ENCODE data around the gene DENND1A.
"Not testable (repeated sequence)": the region's sequence is repeated elsewhere in the genome, so short reads cannot be mapped to it uniquely, and the experiment has no call there.

The DENND1A gene

GRCh38 chr9:123445981-123446610, 483.8 kb downstream of the DENND1A start:
- DNase-seq, result no peak

- DNase-seq, result no peak
These were observed 484.8 kb downstream of the DENND1A start for GRCh38 chr9:123445116-123445515.

- DNase-seq, result no peak
These were observed 488.2 kb downstream of the DENND1A start for GRCh38 chr9:123441769-123442168.

- no peak for DNase-seq
These were observed 489.7 kb downstream of the DENND1A start for GRCh38 chr9:123440256-123440655.

DNA sequence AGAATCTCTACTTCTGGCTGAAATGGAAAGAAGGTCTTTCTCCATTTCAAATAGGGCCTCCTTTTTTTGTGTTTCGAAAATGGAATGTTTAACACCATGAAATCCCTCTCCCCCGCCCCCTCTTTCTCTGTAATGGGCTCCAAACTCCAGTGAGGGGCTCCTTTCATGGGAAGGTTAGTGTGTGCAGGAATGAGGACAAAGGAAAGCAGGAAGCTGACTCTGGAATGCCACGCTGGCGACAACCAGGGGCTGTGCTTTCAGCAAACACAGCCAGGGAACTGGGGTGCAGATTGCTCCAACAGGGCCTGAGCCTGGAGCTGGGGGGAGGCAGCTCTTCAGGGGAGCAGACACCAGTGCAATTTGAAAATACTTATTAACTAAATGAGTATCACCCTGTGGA, 491.1 kb downstream of the DENND1A start:
- DNase-seq, result no peak

DNA sequence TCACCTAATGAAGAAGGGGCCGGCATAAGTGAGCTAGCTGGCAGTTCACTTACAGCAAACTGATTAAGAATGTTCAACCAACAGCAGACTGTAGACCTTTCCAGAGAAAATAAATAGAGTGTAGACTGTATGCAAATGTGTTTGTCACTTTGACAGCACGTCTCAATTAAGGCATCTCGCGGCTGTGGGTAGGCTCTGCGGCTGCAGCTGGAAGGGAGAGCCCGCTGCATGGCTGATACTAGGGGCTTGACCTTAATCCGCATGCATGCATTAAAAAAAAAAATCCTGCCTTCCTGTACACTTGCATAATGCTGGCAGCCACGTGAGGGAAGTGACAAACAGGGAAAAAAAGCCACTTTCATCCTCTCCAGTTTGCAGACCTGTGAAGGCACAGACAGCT, 491.6 kb downstream of the DENND1A start:
- no peak for DNase-seq

DNA sequence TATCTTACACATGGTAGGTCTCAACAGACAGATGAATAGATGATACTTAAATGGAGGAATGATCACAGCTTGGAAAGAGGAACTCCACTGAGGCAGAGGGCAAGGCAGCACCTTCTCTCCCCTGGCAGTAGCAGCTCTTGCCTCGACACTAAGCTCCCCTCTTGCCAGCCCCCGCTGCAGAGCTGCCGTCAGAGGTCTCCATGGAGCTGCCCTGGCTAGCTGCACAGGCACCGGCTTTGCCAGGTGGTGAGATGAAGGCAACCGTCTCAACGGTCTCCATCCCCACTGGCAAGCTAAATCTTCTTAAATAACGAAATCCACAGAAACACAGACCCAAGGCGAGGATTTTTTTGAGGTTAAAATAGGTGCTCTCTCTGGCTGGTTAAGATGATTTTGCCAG, 492.7 kb downstream of the DENND1A start:
- no peak for DNase-seq

DNA sequence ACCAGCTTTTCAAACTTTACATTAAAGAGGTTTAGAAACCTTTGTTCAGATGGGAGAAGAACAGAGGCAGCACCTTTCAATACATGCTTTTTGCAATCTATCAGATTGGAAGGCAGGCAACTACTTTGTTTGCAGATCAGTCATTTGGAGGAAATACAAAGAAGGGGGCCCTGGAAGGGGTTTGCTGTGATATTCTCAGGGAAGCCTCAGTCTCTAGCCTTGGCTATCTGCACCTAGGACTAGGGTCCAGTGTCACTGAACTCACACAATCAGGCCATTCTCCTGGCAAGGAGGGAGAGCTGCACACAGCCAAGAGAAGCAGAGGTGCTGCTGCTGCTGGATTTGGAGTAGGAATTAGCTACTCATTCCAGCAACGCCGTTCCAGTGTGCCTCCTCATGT, 494.5 kb downstream of the DENND1A start:
- no peak for DNase-seq

GRCh38 chr9:123434619-123435240, 495.2 kb downstream of the DENND1A start:
- DNase-seq, result no peak

DNA sequence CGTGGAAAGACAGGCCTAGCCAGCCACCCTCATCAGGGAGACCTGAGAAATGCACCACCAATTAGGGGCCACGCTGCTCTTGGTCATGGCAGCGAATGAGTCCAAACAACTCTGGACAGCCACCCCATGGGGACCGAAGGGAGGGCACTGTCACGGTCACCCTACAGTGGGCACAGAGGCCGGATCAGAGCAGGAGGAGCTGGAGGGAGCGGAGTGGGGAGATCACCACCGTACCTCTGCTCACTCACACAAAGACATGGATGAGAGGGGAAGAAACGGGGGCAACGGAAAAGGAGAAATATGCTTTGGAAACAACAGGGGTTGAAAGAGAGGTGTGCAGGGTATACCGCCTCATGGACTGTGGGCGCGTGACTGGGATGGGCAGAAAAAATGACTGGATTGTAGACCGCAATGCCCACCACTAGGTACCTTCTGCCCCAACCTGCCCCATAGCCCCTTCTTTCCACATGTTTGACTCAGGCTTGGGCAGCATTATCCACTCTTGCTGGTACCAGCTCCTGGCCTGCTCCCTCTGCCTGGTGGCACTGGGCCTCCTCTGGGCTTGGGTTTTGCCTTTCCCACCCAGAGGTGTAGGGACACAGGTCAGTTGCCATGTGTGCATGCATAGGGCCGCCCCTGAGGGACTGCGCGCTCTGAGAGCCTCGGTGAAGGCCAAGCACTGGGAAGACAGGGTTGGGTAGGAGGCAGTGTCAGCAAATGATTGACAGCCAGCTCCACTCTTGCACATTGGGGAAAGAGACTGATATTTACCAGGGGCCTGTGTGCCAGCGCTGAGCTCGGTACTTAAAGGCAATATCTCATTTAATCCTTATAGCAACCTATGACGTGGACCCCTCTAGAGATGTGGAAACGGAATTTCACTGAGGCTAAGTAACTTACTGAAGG, 497.3 kb downstream of the DENND1A start:
- DNase-seq, result no peak

- no peak for DNase-seq
These were observed 498.3 kb downstream of the DENND1A start for GRCh38 chr9:123431581-123431980.

DNA sequence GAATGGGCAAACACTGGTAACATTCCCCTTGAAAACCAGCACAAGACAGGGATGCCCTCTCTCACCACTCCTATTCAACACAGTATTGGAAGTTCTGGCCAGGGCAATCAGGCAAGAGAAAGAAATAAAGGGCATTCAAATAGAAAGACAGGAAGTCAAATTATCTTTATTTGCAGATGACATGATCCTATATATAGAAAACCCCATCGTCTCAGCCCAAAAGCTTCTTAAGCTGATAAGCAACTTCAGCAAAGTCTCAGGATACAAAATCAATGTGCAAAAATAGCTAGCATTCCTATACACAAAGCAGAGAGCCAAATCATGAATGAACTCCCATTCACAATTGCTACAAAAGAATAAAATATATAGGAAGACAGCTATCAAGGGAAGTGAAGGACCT, 501.5 kb downstream of the DENND1A start:
- DNase-seq, result not testable (repeated sequence)

DNA sequence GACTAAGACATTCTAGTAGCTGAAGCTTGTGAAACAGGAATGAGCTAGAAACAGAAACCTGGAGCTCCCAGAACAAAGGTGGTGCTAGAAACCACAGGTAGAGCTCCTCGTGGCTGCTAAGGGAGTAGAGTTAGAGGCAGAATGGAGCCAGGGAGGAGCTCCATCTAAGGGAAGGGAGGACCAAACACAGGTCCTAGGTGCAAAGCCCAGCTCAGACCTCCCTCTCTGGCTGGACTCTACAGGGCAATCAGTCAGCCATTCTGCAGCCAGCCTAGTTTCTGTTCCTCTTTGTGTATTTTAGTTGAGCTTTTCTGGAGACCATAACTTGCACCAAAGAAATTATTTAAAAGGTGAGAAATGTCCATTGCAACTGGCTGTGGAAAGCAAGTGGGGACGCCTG, 503.5 kb downstream of the DENND1A start:
- no peak for DNase-seq

DNA sequence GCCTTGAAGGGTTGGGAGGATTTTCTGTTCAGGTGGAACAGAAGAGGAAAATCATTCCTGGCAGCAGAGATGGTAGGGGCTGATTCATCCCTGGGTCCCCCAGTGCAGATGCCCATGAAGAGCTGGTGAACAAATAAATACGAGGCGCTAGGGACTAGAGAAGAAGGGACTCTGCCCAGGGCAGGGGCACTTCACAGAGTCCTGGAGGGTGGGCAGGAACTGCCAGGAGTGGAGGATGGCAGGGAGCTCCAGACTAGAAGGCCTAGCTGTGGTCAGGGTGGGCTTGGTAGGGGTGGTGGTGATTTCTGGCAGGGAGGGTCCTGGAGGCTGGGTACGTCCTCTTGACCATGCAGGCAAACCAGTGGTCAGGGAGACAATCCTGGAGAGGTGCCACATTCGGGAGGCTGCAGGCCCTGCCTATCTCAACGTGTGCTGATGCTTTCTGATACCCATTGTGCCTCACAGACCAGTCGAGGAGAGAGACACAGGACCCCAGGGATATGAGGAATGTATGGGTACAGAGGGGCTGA, 504.0 kb downstream of the DENND1A start:
- DNase-seq, result no peak

GRCh38 chr9:123425261-123425821, 504.6 kb downstream of the DENND1A start:
- DNase-seq, result no peak

DNA sequence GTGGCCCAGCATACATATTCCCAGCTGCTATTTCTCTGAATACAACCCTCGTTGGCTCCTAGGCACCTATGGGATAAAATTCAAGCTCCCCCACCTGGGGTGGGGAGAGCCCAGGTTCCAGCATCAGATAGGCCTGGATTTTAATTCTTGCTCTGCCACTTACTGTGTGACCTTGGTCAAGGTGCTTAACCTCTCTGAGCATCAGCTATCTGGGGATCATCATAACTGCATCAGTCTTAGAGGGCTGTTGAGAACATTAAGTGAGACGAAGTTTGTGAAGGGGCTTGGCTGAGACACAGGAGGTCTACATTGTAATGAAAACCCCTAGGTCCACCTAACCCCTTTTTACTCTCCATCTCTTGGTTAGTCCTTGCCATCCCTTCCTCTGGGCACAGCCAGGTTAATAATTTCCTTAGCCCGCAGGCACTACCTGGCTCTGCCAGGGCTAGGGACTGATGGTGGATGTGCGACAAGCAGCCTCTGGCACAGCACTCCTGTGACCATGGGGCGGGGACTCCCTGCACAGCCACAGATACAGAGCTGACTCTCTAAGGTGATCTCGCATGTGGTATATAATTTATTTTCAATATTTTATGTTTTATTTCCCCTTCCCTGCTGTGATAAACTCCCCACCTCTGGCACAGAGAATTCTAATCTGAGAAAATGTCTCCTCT, 505.2 kb downstream of the DENND1A start:
- DNase-seq, result no peak

DNA sequence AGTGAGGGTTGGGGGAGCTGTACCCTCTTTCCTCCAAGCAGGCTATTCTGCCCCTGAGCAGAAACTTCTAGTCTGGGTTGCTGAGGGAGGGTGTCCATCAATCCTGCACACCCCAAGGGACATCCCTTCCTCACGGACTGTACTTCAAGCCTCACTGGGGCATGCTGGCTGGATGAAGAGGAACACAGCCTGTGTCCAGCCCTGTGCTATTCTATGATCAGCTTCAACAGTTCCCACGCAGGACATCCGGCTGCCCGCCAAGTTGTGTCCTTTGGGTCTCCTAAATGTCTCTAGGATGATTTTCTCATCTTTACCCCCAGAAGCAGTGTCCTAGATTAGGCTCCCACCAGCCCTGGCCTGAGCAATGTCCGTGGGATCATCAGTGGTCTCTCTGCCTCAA, 505.8 kb downstream of the DENND1A start:
- DNase-seq, result no peak

DNA sequence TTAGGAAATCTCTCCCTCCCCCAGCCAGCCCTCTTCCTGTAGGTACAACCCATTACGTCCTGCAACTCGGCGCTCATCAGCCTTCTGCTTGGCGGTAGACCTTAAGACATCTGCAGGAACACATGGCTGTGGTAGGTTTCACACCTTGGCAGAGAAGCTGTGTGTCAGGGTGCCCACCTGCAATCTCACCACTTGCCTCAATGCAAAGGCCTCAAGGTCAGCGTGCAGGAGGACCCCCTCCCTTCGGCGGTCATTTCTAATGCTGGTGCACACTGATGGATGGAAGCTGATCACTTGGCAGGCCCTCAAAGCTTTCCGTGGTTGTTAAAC, 506.6 kb downstream of the DENND1A start:
- no peak for DNase-seq

DNA sequence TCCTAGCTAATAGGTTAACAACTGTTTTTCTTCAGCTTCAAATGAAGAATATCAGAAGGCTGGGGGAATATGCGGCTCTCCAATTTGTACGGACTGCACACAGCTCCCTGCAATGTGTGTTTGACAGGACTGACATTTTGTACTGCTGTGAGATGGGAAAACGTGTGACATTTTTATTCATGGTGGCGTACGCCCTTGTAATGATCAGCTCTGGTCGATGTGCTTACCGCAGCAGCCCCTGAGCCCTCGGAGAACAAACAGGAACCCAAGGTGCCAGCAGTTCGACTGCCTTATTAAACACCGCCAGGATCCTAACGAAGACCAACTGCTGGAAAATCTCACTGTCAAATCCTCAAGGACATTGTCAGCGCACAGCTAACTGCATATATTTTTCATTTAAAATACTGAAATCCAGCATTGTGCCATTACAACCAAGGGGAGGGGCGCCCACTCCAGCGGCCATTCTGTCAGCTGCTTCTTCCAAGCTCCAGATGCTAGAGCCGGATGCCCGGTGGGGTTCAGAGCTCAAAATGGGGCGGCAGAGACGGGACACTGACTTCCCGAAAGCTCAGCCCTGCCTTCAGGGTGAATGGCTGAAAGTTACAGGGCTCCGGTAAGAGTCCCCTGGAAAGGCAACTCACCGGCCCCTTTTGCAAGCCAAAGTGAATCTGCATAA, 507.2 kb downstream of the DENND1A start:
- DNase-seq, result no peak

- no peak for DNase-seq
These were observed 508.0 kb downstream of the DENND1A start for GRCh38 chr9:123421801-123422455.

GRCh38 chr9:123421186-123421585, 508.7 kb downstream of the DENND1A start:
- DNase-seq, result no peak

DNA sequence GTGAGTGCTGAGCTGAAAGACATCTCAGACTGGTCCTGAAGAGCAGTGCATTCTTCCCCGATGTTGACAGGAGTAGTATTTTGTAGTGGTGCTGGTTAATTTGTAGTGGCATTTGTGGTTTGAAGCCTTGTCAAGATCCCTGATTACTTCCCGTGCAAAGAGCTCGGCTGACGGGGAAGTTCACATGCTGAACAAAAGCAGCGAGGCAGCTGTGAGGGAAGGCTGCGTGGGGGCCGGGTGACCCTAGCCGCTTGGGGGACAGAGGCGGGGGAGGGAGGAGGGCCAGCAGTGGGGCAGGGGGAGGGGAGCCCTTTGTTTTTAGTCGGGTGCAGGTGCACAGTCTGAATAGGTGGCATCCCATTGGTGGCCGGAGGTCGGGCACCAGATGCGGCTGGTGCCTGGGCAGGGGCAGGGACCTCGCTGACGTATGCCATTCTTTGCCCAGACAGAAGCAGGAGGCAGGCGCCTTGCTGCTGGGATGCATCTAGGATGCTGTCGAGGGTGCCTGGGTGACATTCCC, 509.3 kb downstream of the DENND1A start:
- DNase-seq, result no peak
